Calu3 (cell line): ENCODE data around the gene LACTB. TPM values are rescaled to one million over a fixed set of nuclear protein-coding genes. Genes with fewer than 3 reads are reported as not detected.
A peak's percentile ranks its signal among the peaks of the same experiment; 100 is the strongest.
"Not testable (repeated sequence)": the region's sequence is repeated elsewhere in the genome, so short reads cannot be mapped to it uniquely, and the experiment has no call there.

ENCODE experiments used
- BruUV-seq: library from RNA; stranded (reverse); fragments of 400-500 nt; replicated peaks from 2 replicates; lab custom pipeline; 2021; lab: Mats Ljungman, UMichigan
- CTCF ChIA-PET: fragments of 300-600 bp; sonication (Branson Sonifier 250); formaldehyde crosslinking; loops from one replicate; lab custom pipeline; 2022; ENCODE audit warnings: antibody characterized with exemption; lab: Charles Lee
- DNase-seq: peaks from one replicate; pipeline ENCODE4 v3.0.0; 2022
- H3K27ac Mint-ChIP-seq: one replicate; pipeline ENCODE4 v1.8.0; 2022; ENCODE audit warnings: mixed read lengths; ENCODE audit not compliant: unreplicated experiment
- H3K27me3 Mint-ChIP-seq: one replicate; pipeline ENCODE4 v1.8.0; 2022; ENCODE audit warnings: mixed read lengths; ENCODE audit not compliant: unreplicated experiment
- H3K36me3 Mint-ChIP-seq: one replicate; pipeline ENCODE4 v1.8.0; 2022; ENCODE audit warnings: mild to moderate bottlenecking, moderate library complexity, mixed read lengths; ENCODE audit not compliant: insufficient read depth, unreplicated experiment
- H3K4me1 Mint-ChIP-seq: one replicate; pipeline ENCODE4 v1.8.0; 2022; ENCODE audit warnings: mild to moderate bottlenecking, low read depth, mixed read lengths; ENCODE audit not compliant: unreplicated experiment
- H3K4me3 Mint-ChIP-seq: one replicate; pipeline ENCODE4 v1.8.0; 2022; ENCODE audit warnings: mild to moderate bottlenecking, low read depth, moderate library complexity, mixed read lengths; ENCODE audit not compliant: unreplicated experiment
- H3K9me3 Mint-ChIP-seq: one replicate; pipeline ENCODE4 v1.8.0; 2022; ENCODE audit warnings: low read depth, mixed read lengths; ENCODE audit not compliant: unreplicated experiment
- intact Hi-C: fragments of 100-400 bp; cut with micrococcal nuclease; formaldehyde crosslinking; loops from one replicate; pipeline ENCODE4 v1.10.0; 2022; ENCODE audit not compliant: unreplicated experiment
- total RNA-seq: library from RNA; stranded (reverse); gene quantifications from 2 replicates; pipeline ENCODE4 v1.2.3, GENCODE V29; 2022
- TF ChIP-seq, protein P1 (sequence below): fragments of 200-600 bp; IDR thresholded peaks from one replicate; pipeline ENCODE4 v1.8.0; 2022; ENCODE audit warnings: antibody characterized with exemption; ENCODE audit not compliant: unreplicated experiment

The LACTB gene
- total RNA-seq, 1 experiment from 2014 or later, result 16.1 TPM

GRCh38 chr15:63104727-63105126 is 16.9 kb upstream of the LACTB start:
- Mint-ChIP-seq H3K27me3 (no peaks in the 10 kb centered on the region), H3K27ac (no peak overlapping the region), H3K4me3 (no peak overlapping the region), H3K9me3 (peaks cover 4% of the 10 kb centered on the region), H3K36me3 (no peaks in the 10 kb centered on the region), H3K4me1 (peaks cover 17% of the 10 kb centered on the region)
- TF ChIP-seq, protein P1, sequence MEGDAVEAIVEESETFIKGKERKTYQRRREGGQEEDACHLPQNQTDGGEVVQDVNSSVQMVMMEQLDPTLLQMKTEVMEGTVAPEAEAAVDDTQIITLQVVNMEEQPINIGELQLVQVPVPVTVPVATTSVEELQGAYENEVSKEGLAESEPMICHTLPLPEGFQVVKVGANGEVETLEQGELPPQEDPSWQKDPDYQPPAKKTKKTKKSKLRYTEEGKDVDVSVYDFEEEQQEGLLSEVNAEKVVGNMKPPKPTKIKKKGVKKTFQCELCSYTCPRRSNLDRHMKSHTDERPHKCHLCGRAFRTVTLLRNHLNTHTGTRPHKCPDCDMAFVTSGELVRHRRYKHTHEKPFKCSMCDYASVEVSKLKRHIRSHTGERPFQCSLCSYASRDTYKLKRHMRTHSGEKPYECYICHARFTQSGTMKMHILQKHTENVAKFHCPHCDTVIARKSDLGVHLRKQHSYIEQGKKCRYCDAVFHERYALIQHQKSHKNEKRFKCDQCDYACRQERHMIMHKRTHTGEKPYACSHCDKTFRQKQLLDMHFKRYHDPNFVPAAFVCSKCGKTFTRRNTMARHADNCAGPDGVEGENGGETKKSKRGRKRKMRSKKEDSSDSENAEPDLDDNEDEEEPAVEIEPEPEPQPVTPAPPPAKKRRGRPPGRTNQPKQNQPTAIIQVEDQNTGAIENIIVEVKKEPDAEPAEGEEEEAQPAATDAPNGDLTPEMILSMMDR, result no peak
- intact Hi-C loops, result no loop called here
- no peak for DNase-seq
- BruUV-seq, result no TSS peak
- CTCF ChIA-PET, result no interaction called here

GRCh38 chr15:63105354-63105753 is 16.3 kb upstream of the LACTB start:
- intact Hi-C loops, H3K36me3 Mint-ChIP-seq, H3K9me3 Mint-ChIP-seq, DNase-seq, H3K4me3 Mint-ChIP-seq, BruUV-seq, CTCF ChIA-PET, H3K27me3 Mint-ChIP-seq, H3K27ac Mint-ChIP-seq: not testable (repeated sequence)
- peaks cover 17% of the 10 kb centered on the region for H3K4me1 Mint-ChIP-seq

GRCh38 chr15:63107895-63108546 is 13.6 kb upstream of the LACTB start:
- H3K4me3 Mint-ChIP-seq, result no peak overlapping the region
- peak; percentile 77 for DNase-seq
- H3K27me3 Mint-ChIP-seq, result no peaks in the 10 kb centered on the region
- H3K9me3 Mint-ChIP-seq, result peaks cover 4% of the 10 kb centered on the region
- TF ChIP-seq, protein P1, result no peak
- CTCF ChIA-PET, result interaction anchor here (0.7 to 1.3 kb wide), 4 partner anchors 28 to 652 kb away, joined by 3 to 5 read pairs (median 4); no protein-coding TSS in a partner anchor
- no TSS peak for BruUV-seq
- peak overlapping the region; percentile 14 for H3K27ac Mint-ChIP-seq
- peaks cover 17% of the 10 kb centered on the region for H3K4me1 Mint-ChIP-seq
- no peaks in the 10 kb centered on the region for H3K36me3 Mint-ChIP-seq
- intact Hi-C loops, result no loop called here

- TF ChIP-seq, protein P1, result no peak
- Mint-ChIP-seq H3K9me3 (peaks cover 4% of the 10 kb centered on the region), H3K4me1 (peaks cover 17% of the 10 kb centered on the region), H3K27ac (no peak overlapping the region), H3K4me3 (no peak overlapping the region), H3K27me3 (no peaks in the 10 kb centered on the region), H3K36me3 (no peaks in the 10 kb centered on the region)
- no peak for DNase-seq
- CTCF ChIA-PET, result interaction anchor here (0.5 kb wide), 1 partner anchor 314 kb away, joined by 5 read pairs; no protein-coding TSS in a partner anchor
- intact Hi-C loops, result no loop called here
- BruUV-seq, result no TSS peak
Observed at GRCh38 chr15:63109498-63109897, 12.2 kb upstream of the LACTB start.

- peaks cover 4% of the 10 kb centered on the region for H3K9me3 Mint-ChIP-seq
- intact Hi-C loops, result no loop called here
- no peaks in the 10 kb centered on the region for H3K27me3 Mint-ChIP-seq
- TF ChIP-seq, protein P1, result no peak
- CTCF ChIA-PET, result no interaction called here
- no TSS peak for BruUV-seq
- H3K4me3 Mint-ChIP-seq, result no peak overlapping the region
- no peak for DNase-seq
- H3K27ac Mint-ChIP-seq, result no peak overlapping the region
- no peaks in the 10 kb centered on the region for H3K36me3 Mint-ChIP-seq
- H3K4me1 Mint-ChIP-seq, result peaks cover 17% of the 10 kb centered on the region
Observed at GRCh38 chr15:63109920-63110319, 11.7 kb upstream of the LACTB start.
